Keratinocyte (primary cell): ENCODE results near the gene CLSTN2.

Experiments used
- CTCF ChIP-seq, 3 experiments: IDR thresholded peaks in 1 of 3; conservative IDR thresholded peaks in 1 of 3; optimal IDR thresholded peaks in 1 of 3; 2 replicates in 2 of 3; 3 replicates in 1 of 3; pipeline versions ENCODE3 to v1.5.1; 2011; ENCODE audit warnings: low read length in 3 of 3, mild to moderate bottlenecking in 3 of 3, moderate library complexity in 2 of 3, control low read depth in 1 of 3, inconsistent platforms in 1 of 3; ENCODE audit not compliant: insufficient read depth in 2 of 3; ENCODE audit errors: extremely low read depth in 1 of 3
- EZH2 ChIP-seq: IDR thresholded peaks from one replicate; pipeline ENCODE4 v1.6.1; 2012; ENCODE audit warnings: inconsistent platforms, mild to moderate bottlenecking, low read length, moderate library complexity

GRCh38 chr3:140157161-140157560 lies 222.2 kb downstream of the CLSTN2 start:
- TF ChIP-seq CTCF (optimal IDR thresholded peaks at IDR 0.05 in 1 of 3, IDR thresholded peaks at IDR 0.05 in 1 of 3, conservative IDR thresholded peaks at IDR 0.05 in 1 of 3; ENCODE audit: extremely low read depth in 1 of 3, insufficient read depth in 2 of 3, low read length in 3 of 3): no peak
- no peak for TF ChIP-seq EZH2
